Osteoblast (primary cell): Measurements from ENCODE around the gene PRKAG2. TPM values are rescaled to one million over a fixed set of nuclear protein-coding genes. Genes with fewer than 3 reads are reported as not detected.

ENCODE experiments used
- DNase-seq: peaks from one replicate; pipeline ENCODE4 v3.0.0; 2011; ENCODE audit warnings: low spot score, mixed read lengths; ENCODE audit not compliant: insufficient read length; ENCODE audit errors: missing footprints
- H2AFZ ChIP-seq: 2 replicates; pipeline ENCODE4 v1.6.0; 2011; ENCODE audit warnings: mild to moderate bottlenecking, low read length
- H3K27ac ChIP-seq: 2 replicates; pipeline ENCODE4 v1.5.1; 2011; ENCODE audit warnings: mild to moderate bottlenecking, low read depth, low read length, moderate library complexity
- H3K27me3 ChIP-seq: 2 replicates; pipeline ENCODE4 v1.6.0; 2012; ENCODE audit warnings: mild to moderate bottlenecking, control low read depth, inconsistent platforms, low read length, moderate library complexity; ENCODE audit not compliant: insufficient read depth
- H3K36me3 ChIP-seq: 2 replicates; pipeline ENCODE4 v1.5.1; 2011; ENCODE audit warnings: mild to moderate bottlenecking, low read length, control low read depth, moderate library complexity; ENCODE audit not compliant: insufficient read depth
- H3K4me1 ChIP-seq: 2 replicates; pipeline ENCODE4 v1.5.1; 2011; ENCODE audit warnings: mild to moderate bottlenecking, low read length, control low read depth, moderate library complexity; ENCODE audit not compliant: insufficient read depth
- H3K4me2 ChIP-seq: 2 replicates; pipeline ENCODE4 v1.6.0; 2011; ENCODE audit warnings: mild to moderate bottlenecking, low read length; ENCODE audit not compliant: insufficient read depth
- H3K4me3 ChIP-seq: fragments of 200-600 bp; sonication (generic); 3 replicates; pipeline ENCODE4 v1.5.1; 2012; ENCODE audit warnings: mild to moderate bottlenecking, low read length, inconsistent platforms; ENCODE audit not compliant: insufficient read depth
- H3K79me2 ChIP-seq: 2 replicates; pipeline ENCODE4 v1.6.0; 2012; ENCODE audit warnings: mild to moderate bottlenecking, low read length, control low read depth, inconsistent platforms; ENCODE audit not compliant: insufficient read depth
- H3K9me3 ChIP-seq: 2 replicates; pipeline ENCODE4 v1.5.1; 2011; ENCODE audit warnings: low read depth, low read length, control low read depth
- H4K20me1 ChIP-seq: 2 replicates; pipeline ENCODE4 v1.6.0; 2012; ENCODE audit warnings: mild to moderate bottlenecking, low read length, control low read depth; ENCODE audit not compliant: insufficient read depth
- CTCF ChIP-seq: IDR thresholded peaks from 2 replicates; pipeline ENCODE4 v1.5.1; 2011; ENCODE audit warnings: mild to moderate bottlenecking, low read depth, low read length, moderate library complexity; ENCODE audit errors: extremely low read depth
- total RNA-seq: library from RNA; depleted of rRNA; stranded (reverse); fragments of >200 nt; gene quantifications from 2 replicates; pipeline ENCODE4 v1.2.3, GENCODE V29; 2012

Gene PRKAG2
- total RNA-seq, 1 donor, result 20.6 TPM

- no peak overlapping the region for H3K4me2 ChIP-seq
- no peaks in the 10 kb centered on the region for H3K27me3 ChIP-seq
- H3K27ac ChIP-seq, result no peak overlapping the region
- H3K4me3 ChIP-seq, result no peak overlapping the region
- H3K4me1 ChIP-seq, result peaks cover 12% of the 10 kb centered on the region
- no peaks in the 10 kb centered on the region for H3K9me3 ChIP-seq
- no peak overlapping the region for H2AFZ ChIP-seq
- DNase-seq, result no peak
- peaks cover 4% of the 10 kb centered on the region for H4K20me1 ChIP-seq
- TF ChIP-seq CTCF, result no peak
- peaks cover 4% of the 10 kb centered on the region for H3K36me3 ChIP-seq
- H3K79me2 ChIP-seq, result peaks cover 79% of the 10 kb centered on the region
Observed at GRCh38 chr7:151621961-151622360, 255.0 kb downstream of the PRKAG2 start.

- Histone ChIP-seq H3K9me3 (no peaks in the 10 kb centered on the region), H3K79me2 (peaks cover 77% of the 10 kb centered on the region), H3K4me3 (no peak overlapping the region), H2AFZ (no peak overlapping the region), H3K4me2 (no peak overlapping the region), H3K27me3 (no peaks in the 10 kb centered on the region), H4K20me1 (peaks cover 26% of the 10 kb centered on the region), H3K4me1 (no peaks in the 10 kb centered on the region), H3K36me3 (peaks cover 9% of the 10 kb centered on the region), H3K27ac (no peak overlapping the region)
- no peak for DNase-seq
- TF ChIP-seq CTCF, result no peak
Observed at GRCh38 chr7:151616443-151617213, 260.3 kb downstream of the PRKAG2 start.

GRCh38 chr7:151615784-151616183, 261.1 kb downstream of the PRKAG2 start:
- DNase-seq, result no peak
- no peak for TF ChIP-seq CTCF
- no peak overlapping the region for H3K4me2 ChIP-seq
- H2AFZ ChIP-seq, result no peak overlapping the region
- H3K27ac ChIP-seq, result no peak overlapping the region
- H4K20me1 ChIP-seq, result peaks cover 29% of the 10 kb centered on the region
- H3K9me3 ChIP-seq, result no peaks in the 10 kb centered on the region
- H3K27me3 ChIP-seq, result no peaks in the 10 kb centered on the region
- peaks cover 76% of the 10 kb centered on the region for H3K79me2 ChIP-seq
- no peak overlapping the region for H3K4me3 ChIP-seq
- no peaks in the 10 kb centered on the region for H3K4me1 ChIP-seq
- H3K36me3 ChIP-seq, result peaks cover 9% of the 10 kb centered on the region

GRCh38 chr7:151615058-151615457, 261.9 kb downstream of the PRKAG2 start:
- Histone ChIP-seq H3K36me3 (peaks cover 9% of the 10 kb centered on the region), H3K4me1 (no peaks in the 10 kb centered on the region), H2AFZ (no peak overlapping the region), H3K9me3 (no peaks in the 10 kb centered on the region), H4K20me1 (peaks cover 29% of the 10 kb centered on the region), H3K79me2 (peaks cover 73% of the 10 kb centered on the region), H3K27me3 (no peaks in the 10 kb centered on the region), H3K27ac (no peak overlapping the region), H3K4me3 (no peak overlapping the region), H3K4me2 (no peak overlapping the region)
- DNase-seq, result no peak
- no peak for TF ChIP-seq CTCF
